Measurements from ENCODE around the gene ZNF439. TPM values are rescaled to one million over a fixed set of nuclear protein-coding genes. Genes with fewer than 3 reads are reported as not detected.
"Not testable (repeated sequence)": the region's sequence is repeated elsewhere in the genome, so short reads cannot be mapped to it uniquely, and the experiment has no call there.

ZNF439 gene
- total and polyA plus RNA-seq, 2 of the 8 experiments (the other 6 are each of a cell fraction or from before 2014, with no cell fraction given) = 0.09 TPM; not detected in 1

- H2AFZ ChIP-seq (ENCODE audit: low read length); H3K27ac ChIP-seq (ENCODE audit: low read depth, low read length); H3K79me1 ChIP-seq (ENCODE audit: low read depth, low read length); DNase-seq (ENCODE audit: low read depth in 1 of 2, low spot score in 2 of 2); H3K56ac ChIP-seq (replicated peaks; ENCODE audit: insufficient read length, low read depth, low read length); H2BK15ac ChIP-seq (ENCODE audit: low read length); H3K23ac ChIP-seq (ENCODE audit: insufficient read length); H2BK120ac ChIP-seq (replicated peaks; ENCODE audit: low read depth, low read length); H4K5ac ChIP-seq (ENCODE audit: insufficient read length, low read depth, low read length); H2AK5ac ChIP-seq (ENCODE audit: low read depth, low read length); H3K23me2 ChIP-seq (ENCODE audit: low read depth, low read length); H2BK20ac ChIP-seq (ENCODE audit: low read length); H3K4me3 ChIP-seq (ENCODE audit: extremely low read depth in 1 of 4, insufficient read depth in 2 of 4, low read depth in 3 of 4, low read length in 4 of 4); H4K20me1 ChIP-seq (replicated peaks in 1 of 2; ENCODE audit: control insufficient read depth in 1 of 2, insufficient read depth in 2 of 2, low read length in 2 of 2); H2BK5ac ChIP-seq (ENCODE audit: low read depth, low read length); H4K8ac ChIP-seq (ENCODE audit: extremely low read depth, insufficient read depth, low read length); H4K91ac ChIP-seq (replicated peaks; ENCODE audit: insufficient read length, low read length); FAIRE-seq; H3K79me2 ChIP-seq (ENCODE audit: control insufficient read depth in 1 of 2, insufficient read depth in 2 of 2, low read length in 2 of 2); H3K9ac ChIP-seq (replicated peaks in 1 of 4; ENCODE audit: extremely low read depth in 1 of 4, low read depth in 3 of 4, low read length in 3 of 4); H2BK12ac ChIP-seq (ENCODE audit: low read depth, low read length); H3K27me3 ChIP-seq (replicated peaks in 1 of 4; ENCODE audit: control insufficient read depth in 3 of 4, extremely low read depth in 1 of 4, insufficient read depth in 3 of 4, low read length in 3 of 4); H3K4ac ChIP-seq (replicated peaks; ENCODE audit: insufficient read length, low read depth, low read length); H3K14ac ChIP-seq (ENCODE audit: insufficient read length); H3K4me1 ChIP-seq (replicated peaks in 1 of 4; ENCODE audit: control insufficient read depth in 3 of 4, insufficient read depth in 4 of 4, low read length in 3 of 4); H3K18ac ChIP-seq (ENCODE audit: extremely low read depth, low read length); POLR2A ChIA-PET (ENCODE audit: partially characterized antibody); H3K4me2 ChIP-seq (ENCODE audit: insufficient read depth in 1 of 2, low read depth in 2 of 2, low read length in 2 of 2): not testable (repeated sequence)
- H3K36me3 ChIP-seq (ENCODE audit: control insufficient read depth in 2 of 4, insufficient read depth in 4 of 4, low read length in 3 of 4) = peaks cover 0 to 31% (median 10%) of the 10 kb centered on the region in 4 experiments; a peak in 6 of 8 replicates
- peaks cover 50 to 65% of the 10 kb centered on the region in 2 experiments for H3K9me3 ChIP-seq (ENCODE audit: insufficient read depth in 2 of 2, low read depth in 1 of 2, low read length in 1 of 2)
- 84% methylated on average over 2 of the region's 2 CpGs; no CpG with 5 or more reads in 1 of the 2 experiments for whole genome bisulfite sequencing, 2 experiments (ENCODE audit: extremely low coverage in 1 of 2, insufficient coverage in 1 of 2, insufficient read length in 1 of 2, insufficient replicate concordance in 2 of 2, low coverage in 1 of 2, low lambda C conversion rate in 2 of 2, missing lambda C conversion rate in 1 of 2)
- CTCF ChIA-PET (ENCODE audit: partially characterized antibody) = interaction anchor here (0.5 to 1.5 kb wide), 2 partner anchors 11 to 135 kb away, joined by 3 to 4 read pairs; no protein-coding TSS in a partner anchor
Measured at GRCh38 chr19:11835626-11836066, 12.9 kb upstream of the ZNF439 start.

All from H1 (cell line).